ENCODE measurements around the gene RNPEPL1. TPM values are rescaled to one million over a fixed set of nuclear protein-coding genes. Genes with fewer than 3 reads are reported as not detected.

Gene RNPEPL1
- total and polyA plus RNA-seq, 10 of the 15 experiments (the other 5 are each of a cell fraction or from before 2014, with no cell fraction given), result 0.24 to 49.5 (median 6.8) TPM

GRCh38 chr2:240603081-240603835 is 35.0 kb downstream of the RNPEPL1 start:
- CTCF ChIA-PET, result interaction anchor here (1.0 to 1.2 kb wide), 2 partner anchors 15 to 150 kb away, joined by 3 to 6 read pairs; no protein-coding TSS in a partner anchor
- BruUV-seq (replicated peaks), result no TSS peak
- no peak for FAIRE-seq
- intact Hi-C loops (cut with micrococcal nuclease; ENCODE audit: unreplicated experiment) (no loop called here), in situ Hi-C loops (cut with MboI) (no loop called here)
- RAD21 ChIA-PET (ENCODE audit: unreplicated experiment), result no interaction called here
- H4K20me1 ChIP-seq (ENCODE audit: control insufficient read depth, insufficient read depth), result no peaks in the 10 kb centered on the region
- H3K79me2 ChIP-seq (ENCODE audit: control insufficient read depth, insufficient read depth, low read length), result no peaks in the 10 kb centered on the region
- no peak overlapping the region for H3K4me2 ChIP-seq (ENCODE audit: control insufficient read depth, insufficient read depth)
- H3K27ac ChIP-seq (ENCODE audit: control insufficient read depth, insufficient read depth), result no peak overlapping the region
- SMC1A ChIA-PET (ENCODE audit: uncharacterized antibody, unreplicated experiment), result no interaction called here
- no peak for DNase-seq (ENCODE audit: low read depth, low spot score)
- no peak overlapping the region for H2AFZ ChIP-seq (ENCODE audit: control insufficient read depth, low read depth, low read length)
- WGBS (ENCODE audit: insufficient coverage, insufficient replicate concordance, low lambda C conversion rate, missing lambda C conversion rate), result 85% methylated on average over 22 of the region's 22 CpGs
- H3K36me3 ChIP-seq (ENCODE audit: control insufficient read depth in 2 of 2, insufficient read depth in 2 of 2, low read length in 1 of 2), result peaks cover 0 to 6% of the 10 kb centered on the region in 2 experiments; a peak in 3 of 4 replicates
- no peaks in the 10 kb centered on the region for H3K27me3 ChIP-seq (replicated peaks in 1 of 2; ENCODE audit: control insufficient read depth in 2 of 2, insufficient read depth in 2 of 2, low read length in 1 of 2)
- POLR2A ChIA-PET, result no interaction called here
- TF ChIP-seq ZBED1 (IDR thresholded peaks at IDR 0.05; ENCODE audit: borderline replicate concordance) (no peak), RAD51 (IDR thresholded peaks at IDR 0.05) (no peak), MTA2 (IDR thresholded peaks at IDR 0.05; ENCODE audit: low read depth) (no peak), DPF2 (IDR thresholded peaks at IDR 0.05) (no peak), KDM1A (IDR thresholded peaks at IDR 0.05; ENCODE audit: borderline replicate concordance) (no peak), SRF (IDR thresholded peaks at IDR 0.05; ENCODE audit: low read depth in 2 of 2, low read length in 2 of 2) (no peak), CBX3 (IDR thresholded peaks at IDR 0.05; ENCODE audit: borderline replicate concordance, low read depth) (no peak), LARP7 (IDR thresholded peaks at IDR 0.05) (no peak), NFXL1 (IDR thresholded peaks at IDR 0.05; ENCODE audit: borderline replicate concordance) (no peak), STAT1 (conservative IDR thresholded peaks at IDR 0.05) (no peak), TAF1 (IDR thresholded peaks at IDR 0.05; ENCODE audit: borderline replicate concordance, low read depth, low read length) (no peak)
- H3K9ac ChIP-seq (ENCODE audit: control insufficient read depth, insufficient read depth, low read length), result no peak overlapping the region
- ATAC-seq, result no peak
- H3K9me3 ChIP-seq (replicated peaks; ENCODE audit: control insufficient read depth, insufficient read depth, low read length), result no peaks in the 10 kb centered on the region
- no peaks in the 10 kb centered on the region for H3K4me1 ChIP-seq (ENCODE audit: control insufficient read depth, insufficient read depth, low read length)
- H3K4me3 ChIP-seq, result no peak overlapping the region

Data from GM12878 (cell line).